Left kidney (tissue), 2 donors: ENCODE data around the gene ASPRV1. TPM values are rescaled to one million over a fixed set of nuclear protein-coding genes. Genes with fewer than 3 reads are reported as not detected.
"Not testable (repeated sequence)": the region's sequence is repeated elsewhere in the genome, so short reads cannot be mapped to it uniquely, and the experiment has no call there.

Experiments
- DNase-seq: peaks from one replicate; pipeline ENCODE4 v3.0.0-alpha.2; 2013
- polyA plus RNA-seq: library from polyadenylated mRNA; unstranded; fragments of 120-200 nt; gene quantifications from one replicate; pipeline ENCODE4 v1.2.1, GENCODE V29; 2013; ENCODE audit not compliant: insufficient read length

ASPRV1 gene
- polyA plus RNA-seq, 1 donor, result 4.7 TPM

GRCh38 chr2:69962986-69963730, 1.7 kb upstream of the ASPRV1 start:
- no peak for DNase-seq

DNA sequence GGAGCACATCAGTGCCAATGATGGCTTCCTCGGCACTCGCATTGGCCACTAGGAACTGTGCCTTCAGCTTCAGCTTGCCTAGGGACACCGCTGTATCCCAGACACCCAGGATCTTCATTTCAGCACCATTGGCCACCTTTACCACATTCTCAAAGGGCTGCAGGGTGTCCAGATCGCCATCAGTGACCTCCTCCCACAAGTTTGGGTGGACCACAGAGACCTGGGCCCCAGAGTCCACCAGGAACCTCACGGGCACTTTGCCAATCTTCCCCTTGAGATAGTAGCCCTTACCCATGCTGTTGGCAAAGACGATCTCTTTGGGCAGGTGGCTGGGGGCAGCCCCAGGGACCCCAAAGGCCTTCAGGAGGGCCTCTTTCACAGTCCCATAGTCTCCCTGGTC, 610 bp downstream of the ASPRV1 start:
- no peak for DNase-seq

GRCh38 chr2:69959425-69959824, 2.0 kb downstream of the ASPRV1 start:
- no peak for DNase-seq

DNA sequence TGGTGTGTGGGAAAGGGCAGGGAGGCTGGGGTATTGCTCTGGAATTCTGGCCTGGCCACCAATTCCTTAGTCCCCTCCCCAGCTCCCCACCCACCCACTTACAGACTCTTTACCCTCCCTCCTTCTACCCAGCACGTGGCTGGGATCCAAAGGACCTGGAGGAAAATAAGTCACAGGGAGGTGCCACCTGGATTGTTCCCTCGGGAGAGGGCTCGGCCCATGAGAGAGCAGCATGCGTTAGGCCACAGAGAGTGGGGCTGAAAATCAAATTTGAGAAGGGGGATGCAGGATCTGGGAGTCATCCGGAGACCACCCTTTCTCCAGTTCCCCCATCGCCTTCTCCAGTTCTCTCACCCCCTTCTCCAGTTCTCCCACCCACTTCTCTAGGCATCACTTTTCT, 3.0 kb downstream of the ASPRV1 start:
- no peak for DNase-seq

GRCh38 chr2:69957965-69958364, 3.5 kb downstream of the ASPRV1 start:
- DNase-seq, result no peak

DNA sequence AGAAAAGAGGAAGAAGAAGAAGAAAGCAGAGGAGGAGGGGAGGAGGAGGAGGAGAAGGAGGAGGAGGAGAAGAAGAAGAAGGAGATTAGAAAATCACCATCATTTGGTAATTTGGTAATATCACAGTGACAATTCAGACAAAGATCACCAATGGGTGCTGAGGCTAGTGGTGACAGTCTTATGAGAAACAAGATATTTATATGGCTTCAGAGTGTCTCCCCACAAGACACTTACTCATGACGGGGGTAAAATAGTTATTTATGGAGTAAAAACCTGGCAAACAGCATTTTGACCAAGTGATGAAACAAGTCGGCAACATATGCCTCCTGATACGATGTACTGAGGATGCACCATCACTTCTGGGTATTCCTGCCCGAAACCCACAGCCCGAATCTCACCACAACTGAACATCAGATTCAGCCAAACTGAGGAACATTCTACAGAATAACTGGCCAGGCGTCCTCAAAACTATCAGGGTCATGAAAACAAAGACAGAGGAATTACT, 4.9 kb downstream of the ASPRV1 start:
- no peak for DNase-seq

DNA sequence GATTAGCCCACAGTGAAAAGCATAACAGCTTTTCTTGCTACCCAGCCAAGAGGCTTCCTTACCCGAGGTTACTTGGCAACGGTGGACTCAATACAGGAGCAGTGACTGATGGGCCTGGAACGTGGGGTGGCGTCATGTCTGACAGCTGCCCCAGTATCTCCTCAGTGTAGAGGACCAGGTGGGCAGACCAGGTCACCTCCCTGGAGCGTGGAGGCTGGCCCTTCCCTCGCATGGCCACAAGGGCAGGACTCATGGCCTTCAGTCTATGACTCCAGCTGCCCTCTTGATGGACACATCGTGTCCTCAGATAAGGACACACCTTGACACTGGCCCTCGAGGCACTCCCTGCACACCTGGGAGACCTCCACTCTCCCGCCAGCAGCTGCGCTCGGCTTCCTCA, 6.4 kb downstream of the ASPRV1 start:
- DNase-seq, result no peak

DNA sequence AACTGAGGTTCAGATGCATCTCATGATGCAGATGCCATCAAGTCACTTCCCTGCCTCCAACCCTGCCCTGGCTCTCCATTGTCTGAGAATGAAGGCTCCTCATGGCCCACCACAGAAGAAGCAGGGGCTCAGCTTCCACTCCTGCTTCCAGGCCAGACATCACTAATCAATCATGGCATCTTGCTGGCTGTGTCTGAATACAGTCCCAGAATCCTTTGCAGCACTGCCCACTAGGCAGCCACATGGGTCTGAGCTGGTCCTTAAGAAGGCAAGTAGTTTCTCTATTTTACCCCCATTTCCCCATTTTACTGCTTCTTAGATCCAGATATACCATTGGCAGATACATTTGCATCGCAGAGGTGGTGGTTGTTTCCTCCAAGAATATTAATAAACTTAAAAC, 7.3 kb downstream of the ASPRV1 start:
- no peak for DNase-seq

DNA sequence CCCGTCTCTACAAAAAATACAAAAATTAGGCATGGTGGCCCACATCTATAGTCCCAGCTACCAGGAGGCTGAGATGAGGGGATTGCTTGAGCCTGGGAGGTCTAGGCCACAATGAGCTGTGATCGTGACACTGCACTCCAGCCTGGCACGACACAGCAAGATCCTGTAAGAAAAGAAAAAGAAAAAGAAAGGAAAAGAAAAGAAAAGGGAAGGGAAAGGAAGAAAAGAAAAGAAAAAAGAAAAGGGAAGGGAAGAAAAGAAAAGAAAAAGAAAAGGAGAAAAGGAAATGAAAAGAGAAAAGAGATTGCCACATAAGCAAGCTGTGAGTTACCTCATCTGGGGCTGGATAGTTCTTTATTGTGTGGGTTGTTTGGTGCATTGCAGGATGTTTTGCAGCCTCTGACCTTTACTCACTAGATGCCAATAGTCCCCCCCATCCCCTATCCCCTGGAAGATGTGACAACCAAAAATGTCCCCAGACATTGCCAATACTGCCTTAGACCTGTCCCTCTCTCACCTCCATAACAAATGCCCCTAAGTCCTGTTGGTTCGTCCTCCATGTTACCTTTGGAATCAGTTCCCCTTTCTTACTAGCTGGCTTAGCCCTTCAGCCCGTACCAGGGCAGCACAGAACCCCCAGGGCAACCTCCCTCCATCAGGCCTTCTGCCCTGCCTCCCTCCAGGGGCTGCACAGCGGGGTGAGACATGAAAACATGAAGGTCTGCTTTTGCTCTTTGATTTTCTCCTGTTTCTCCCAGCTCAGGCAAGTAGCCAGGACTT, 8.9 kb downstream of the ASPRV1 start:
- no peak for DNase-seq

DNA sequence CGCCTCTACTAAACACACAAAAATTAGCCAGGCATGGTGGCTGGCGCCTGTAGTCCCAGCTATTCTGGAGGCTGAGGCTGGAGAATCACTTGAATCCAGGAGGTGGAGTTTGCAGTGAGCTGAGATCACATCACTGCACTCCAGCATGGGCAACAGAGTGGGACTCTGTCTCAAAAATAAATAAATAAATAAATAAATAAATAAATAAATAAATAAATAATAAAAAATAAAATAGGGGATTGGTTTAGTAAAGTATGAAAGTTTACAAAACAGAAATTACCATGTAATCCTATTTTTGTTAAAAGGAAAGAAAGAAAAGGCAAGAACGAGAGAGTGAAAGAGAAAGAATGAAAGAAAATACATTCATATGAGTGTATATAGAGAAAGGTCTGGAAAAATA, 10.8 kb downstream of the ASPRV1 start:
- DNase-seq, result not testable (repeated sequence)

GRCh38 chr2:69950241-69950640, 11.2 kb downstream of the ASPRV1 start:
- DNase-seq, result no peak

GRCh38 chr2:69948963-69949645, 12.3 kb downstream of the ASPRV1 start:
- no peak for DNase-seq

GRCh38 chr2:69948032-69948962, 13.1 kb downstream of the ASPRV1 start:
- DNase-seq, result peak; percentile 18

DNA sequence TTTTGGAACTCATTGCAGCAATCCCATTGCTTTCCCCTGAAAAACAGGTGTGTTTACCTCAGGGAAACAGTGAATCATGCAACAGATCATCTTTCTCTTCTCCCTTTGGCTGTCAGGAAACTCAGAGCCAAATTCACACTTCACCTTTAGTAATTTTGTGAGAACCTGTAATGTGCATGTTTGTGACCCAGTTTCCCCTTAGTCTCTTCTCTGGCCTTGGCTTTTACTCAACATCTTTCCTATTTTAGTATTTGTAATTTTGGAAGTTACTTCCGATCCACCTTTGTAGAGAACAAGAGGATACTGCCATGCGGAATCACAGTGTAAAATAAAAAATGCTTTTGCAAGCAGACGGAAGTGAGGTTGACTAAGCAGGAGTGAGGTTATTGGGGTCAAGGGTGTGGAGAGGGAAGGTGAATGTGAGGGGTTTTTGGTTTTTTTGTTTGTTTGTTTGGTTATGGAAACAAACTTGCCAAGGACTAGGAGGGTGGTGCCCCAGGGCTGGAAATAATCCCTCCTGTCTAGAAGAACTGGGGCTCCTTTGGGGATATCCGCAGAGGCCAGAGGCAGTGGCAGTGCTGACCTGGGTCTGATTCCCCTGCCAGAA, 14.0 kb downstream of the ASPRV1 start:
- no peak for DNase-seq

GRCh38 chr2:69946351-69947324, 14.8 kb downstream of the ASPRV1 start:
- no peak for DNase-seq

- DNase-seq, result no peak
Measured at GRCh38 chr2:69945941-69946340, 15.5 kb downstream of the ASPRV1 start.

DNA sequence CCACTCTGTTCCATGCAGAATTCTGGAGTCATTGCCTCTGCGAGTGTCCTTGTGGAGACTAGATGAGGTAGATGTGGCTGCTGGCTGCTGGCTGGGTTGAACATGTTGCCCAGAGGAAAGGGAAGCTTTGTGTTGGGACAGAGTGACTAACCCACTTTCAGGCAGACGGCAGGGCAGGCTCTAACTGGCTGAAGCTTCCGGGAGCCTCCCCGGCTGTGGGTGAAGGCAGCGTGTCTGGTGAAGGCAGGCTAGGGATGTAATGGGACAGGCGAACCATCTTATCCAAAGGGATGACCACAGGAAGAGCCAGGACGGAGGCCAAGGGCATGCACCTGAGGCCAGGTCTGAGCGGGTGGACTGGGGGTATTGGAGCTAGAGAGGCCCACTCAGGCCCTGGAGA, 16.0 kb downstream of the ASPRV1 start:
- DNase-seq, result no peak

GRCh38 chr2:69944756-69945155, 16.7 kb downstream of the ASPRV1 start:
- no peak for DNase-seq

DNA sequence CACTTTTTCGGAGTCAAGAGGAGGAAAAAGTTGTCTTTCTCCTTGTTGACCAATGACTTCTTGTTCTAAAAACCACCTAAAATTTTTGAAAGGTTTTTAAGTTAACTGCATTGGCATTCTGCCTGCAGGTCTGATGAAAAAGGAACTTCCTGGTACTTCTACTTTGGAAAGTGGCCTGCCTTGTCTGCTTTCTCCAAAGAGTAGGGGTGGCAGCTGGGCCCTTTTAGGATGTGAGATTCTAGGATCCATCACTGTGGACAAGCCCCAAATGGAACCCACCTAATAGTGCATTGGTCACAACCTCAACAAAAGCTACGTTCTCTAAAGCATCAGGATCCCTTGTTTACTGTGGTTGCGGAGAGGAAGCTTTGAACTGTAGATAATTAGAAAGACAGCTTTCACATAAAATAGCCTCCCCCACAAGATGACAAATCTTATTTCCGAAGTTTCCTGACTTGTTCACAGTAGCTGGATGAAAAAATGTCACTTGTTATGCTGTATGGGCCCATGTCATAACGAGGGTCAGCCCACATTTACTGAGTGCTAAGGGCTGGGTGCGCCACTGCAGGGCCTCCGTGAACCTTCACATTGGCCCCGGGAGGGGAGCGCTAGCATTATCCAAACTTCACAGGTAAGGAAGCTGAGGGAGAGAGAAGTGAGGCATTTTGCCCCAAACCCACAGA, 17.4 kb downstream of the ASPRV1 start:
- DNase-seq, result no peak
